M059J (cell line): ENCODE results near the gene AIMP1. TPM values are rescaled to one million over a fixed set of nuclear protein-coding genes. Genes with fewer than 3 reads are reported as not detected.
"Not testable (repeated sequence)": the region's sequence is repeated elsewhere in the genome, so short reads cannot be mapped to it uniquely, and the experiment has no call there.

ENCODE experiments used
- DNase-seq: peaks from one replicate; pipeline ENCODE4 v3.0.0-alpha.2; 2012; ENCODE audit warnings: low read depth
- total RNA-seq: library from RNA; depleted of rRNA; stranded (reverse); fragments of >200 nt; shearing (Covaris generic); gene quantifications from 2 replicates; pipeline ENCODE4 v1.2.3, GENCODE V29; 2014

The AIMP1 gene
- total RNA-seq, 1 experiment from 2014 or later, result 38.2 TPM

DNA sequence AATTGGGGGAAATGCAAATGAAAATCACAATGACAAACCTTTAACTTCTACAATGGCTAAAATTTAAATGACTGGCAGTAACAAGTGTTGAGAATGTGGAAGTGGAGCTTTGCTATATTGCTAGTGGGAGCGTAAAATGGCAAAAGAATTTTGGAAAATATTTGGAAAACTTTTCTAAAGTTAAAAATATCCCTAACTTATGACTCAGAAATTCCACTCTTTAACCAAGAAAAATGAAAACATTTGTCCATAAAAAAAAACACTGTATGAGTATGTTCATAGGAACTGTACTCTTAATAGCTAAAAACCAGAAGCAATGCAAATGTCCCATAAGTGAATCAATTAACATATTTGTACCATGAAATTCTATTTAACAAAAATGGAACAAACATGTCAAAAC, 4.0 kb upstream of the AIMP1 start:
- peak; percentile 34 for DNase-seq

DNA sequence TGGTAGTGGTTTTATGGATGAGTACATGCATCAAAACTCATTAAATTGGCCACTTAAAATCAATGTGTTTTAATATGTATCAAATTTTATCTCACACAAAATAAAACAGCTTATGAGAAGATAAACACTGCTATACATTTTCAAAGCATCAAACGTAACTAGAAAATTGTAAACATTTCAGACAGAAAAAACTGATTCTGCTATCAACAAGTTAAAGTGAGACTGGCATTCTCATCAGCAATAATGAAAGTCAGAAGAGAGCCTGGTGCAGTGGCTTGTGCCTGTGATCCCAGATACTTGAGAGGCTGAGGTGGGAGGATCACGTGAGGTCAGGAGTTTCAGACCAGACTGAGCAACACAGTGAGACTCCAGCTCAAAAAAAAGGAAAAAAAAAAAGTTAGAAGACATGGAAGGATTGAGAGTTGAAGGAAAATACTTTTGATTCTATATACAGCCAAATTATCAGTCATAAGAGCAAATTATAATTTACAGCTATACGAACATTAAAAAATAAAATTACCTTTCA, 3.3 kb upstream of the AIMP1 start:
- DNase-seq, result peak; percentile 26

DNA sequence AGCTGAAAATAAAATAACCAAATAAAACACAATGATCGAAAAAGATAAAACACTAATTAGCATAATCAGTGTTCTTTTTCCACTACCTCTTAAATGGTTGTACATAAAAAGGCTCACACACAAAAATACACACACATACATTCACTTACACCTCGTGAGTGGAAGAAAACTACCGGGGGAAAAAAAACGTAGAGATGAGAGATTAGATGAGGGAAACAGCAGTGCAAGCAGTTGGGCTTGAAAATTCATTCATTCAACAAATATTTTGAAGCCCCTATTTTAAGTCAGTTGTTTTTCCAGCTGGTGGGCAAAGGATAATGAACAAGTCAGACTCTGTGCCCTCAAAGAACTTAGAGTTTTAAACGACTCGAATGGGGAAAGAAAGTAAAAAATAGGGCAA, 1.4 kb upstream of the AIMP1 start:
- peak; percentile 1 for DNase-seq

DNA sequence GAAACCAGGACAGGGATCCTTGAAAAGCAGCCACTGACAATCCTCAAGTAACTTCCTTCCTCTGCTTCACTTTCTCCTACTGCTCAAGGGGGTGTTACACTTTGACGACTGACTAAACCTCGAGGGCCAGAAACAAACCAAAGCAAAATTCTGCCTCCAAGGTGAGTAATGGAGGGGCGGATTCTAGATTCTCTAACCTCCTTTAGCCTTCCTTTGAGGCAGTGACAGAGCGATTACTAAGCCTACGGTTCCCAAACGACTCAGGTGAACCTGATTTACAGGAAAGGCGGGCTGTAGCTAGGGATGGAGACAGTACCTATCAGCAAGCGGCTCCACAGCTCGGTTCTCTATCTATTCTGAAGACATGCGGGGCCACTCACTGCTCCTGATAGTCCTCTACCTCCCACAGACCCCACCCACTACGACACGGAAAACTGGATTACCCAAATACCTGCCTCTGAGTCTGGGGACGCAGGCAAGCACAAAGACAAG, 828 bp upstream of the AIMP1 start:
- DNase-seq, result peak; percentile 77

DNA sequence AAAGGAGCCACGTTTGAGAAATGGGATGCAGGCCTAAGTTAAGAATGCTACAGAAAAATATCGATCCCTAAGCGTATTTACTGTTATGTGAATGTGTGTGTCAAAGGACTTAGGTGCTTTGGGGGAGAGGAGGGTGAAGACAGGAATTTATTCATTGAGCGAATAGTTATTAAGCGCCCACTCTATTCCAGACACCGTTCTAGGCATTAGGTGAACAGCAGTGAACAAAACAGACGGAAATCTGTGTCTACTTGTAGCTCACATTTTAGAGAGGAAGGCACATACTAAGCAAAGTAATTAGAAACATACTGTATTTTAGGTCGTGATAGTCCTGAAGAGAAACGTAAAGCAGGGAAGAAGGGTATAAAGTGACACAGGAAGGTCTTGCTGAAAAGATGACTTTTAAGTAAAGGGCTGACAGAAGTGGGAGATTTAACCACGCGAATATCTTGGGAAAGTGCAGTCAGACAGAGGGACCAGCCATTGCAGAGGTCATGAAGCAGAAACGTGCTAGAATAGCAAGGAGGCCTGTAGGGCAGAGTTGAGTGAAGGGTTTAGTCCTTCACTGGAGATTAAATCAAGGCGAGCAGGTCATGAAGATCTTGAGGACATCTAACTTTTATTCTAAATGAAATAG, 541 bp downstream of the AIMP1 start:
- DNase-seq, result peak; percentile 3

DNA sequence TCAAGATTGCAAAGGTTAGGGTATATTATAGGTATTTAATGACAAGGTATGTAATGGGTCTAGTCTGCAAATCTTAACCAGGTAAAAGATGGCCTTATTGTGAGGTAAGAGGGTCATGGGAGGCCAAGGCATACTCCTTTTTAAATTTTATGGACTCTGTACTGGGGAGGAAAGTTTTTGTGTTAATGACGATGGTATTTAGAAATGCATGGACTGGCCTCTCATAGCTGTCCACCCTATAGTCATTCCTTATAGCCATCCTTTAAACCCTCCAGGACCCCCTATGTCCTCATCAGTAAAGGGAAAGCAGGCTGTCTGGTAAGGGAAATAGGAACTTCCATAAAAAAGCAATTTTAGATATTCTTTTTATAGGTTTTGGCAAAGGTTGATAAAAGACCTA, 1.5 kb downstream of the AIMP1 start:
- no peak for DNase-seq

DNA sequence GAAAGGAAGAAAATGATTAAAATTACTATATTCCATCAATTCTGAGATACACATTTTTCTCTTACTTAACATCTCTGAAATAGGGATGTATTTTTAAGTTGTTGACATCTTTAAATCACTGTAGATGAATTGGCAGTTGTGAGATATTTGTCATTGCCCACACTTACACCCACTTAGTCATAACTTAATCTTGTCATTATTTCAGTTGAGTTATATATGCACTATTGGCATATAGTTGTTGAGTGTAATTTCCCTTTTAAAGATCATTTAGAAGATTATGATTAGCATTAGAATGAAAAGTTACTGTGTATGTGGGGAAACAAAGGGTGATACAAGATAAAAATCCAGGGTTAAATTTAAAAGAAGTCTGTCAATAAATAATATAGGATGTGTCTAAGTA, 2.2 kb downstream of the AIMP1 start:
- DNase-seq, result no peak

DNA sequence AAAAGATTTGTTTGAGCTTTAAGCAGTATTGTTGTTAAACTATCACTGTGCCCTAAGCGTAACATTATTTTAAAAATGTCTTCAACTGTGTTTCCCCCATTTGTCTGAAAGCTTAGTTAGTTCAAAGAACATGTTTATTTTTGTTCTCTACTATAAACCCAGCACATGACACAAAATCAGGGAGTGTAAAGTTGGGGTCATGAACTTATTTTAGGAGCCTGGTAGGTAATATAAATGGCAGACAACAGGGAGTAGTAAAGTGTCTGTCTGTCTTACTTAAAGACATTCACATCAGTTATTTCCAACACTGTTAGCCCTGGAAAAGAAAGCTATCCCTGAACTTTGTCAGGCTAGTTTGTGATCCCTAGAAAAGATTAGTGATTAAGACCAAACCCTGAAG, 3.9 kb downstream of the AIMP1 start:
- no peak for DNase-seq

DNA sequence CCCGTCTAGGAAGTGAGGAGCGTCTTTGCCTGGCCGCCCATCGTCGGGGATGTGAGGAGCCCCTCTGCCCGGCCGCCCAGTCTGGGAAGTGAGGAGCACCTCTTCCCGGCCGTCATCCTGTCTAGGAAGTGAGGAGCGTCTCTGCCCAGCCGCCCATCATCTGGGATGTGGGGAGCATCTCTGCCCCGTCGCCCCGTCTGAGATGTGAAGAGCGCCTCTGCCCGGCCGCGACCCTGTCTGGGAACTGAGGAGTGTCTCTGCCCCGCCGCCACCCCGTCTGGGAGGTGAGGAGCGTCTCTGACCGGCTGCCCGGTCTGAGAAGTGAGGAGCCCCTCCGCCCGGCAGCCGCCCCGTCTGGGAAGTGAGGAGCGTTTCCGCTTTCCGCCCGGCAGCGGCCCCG, 4.8 kb downstream of the AIMP1 start:
- DNase-seq, result not testable (repeated sequence)

DNA sequence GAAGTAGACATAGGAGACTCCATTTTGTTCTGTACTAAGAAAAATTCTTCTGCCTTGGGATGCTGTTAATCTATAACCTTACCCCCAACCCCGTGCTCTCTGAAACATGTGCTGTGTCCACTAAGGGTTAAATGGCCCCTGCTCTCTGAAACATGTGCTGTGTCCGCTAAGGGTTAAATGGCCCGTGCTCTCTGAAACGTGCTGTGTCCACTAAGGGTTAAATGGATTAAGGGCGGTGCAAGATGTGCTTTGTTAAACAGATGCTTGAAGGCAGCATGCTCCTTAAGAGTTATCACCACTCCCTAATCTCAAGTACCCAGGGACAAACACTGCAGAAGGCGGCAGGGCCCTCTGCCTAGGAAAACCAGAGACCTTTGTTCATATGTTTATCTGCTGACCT, 5.5 kb downstream of the AIMP1 start:
- not testable (repeated sequence) for DNase-seq

DNA sequence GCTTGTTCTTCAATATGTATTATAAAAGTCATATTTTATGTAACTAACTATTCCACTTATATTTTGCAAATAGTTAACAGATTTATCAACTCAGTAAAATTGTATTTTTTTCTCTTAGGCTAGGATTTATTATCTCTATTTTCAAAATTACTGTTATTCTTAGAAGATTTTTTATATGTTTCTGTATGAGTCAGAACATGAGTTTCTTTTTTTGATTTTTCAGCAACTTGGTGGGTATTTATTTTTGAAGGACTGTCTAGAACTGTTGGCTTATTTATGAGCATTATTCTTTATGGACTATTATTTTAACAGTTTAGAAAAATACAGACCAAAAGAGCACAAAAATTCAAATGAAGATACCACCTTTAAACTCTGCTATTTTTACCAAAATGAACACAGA, 6.8 kb downstream of the AIMP1 start:
- DNase-seq, result no peak

DNA sequence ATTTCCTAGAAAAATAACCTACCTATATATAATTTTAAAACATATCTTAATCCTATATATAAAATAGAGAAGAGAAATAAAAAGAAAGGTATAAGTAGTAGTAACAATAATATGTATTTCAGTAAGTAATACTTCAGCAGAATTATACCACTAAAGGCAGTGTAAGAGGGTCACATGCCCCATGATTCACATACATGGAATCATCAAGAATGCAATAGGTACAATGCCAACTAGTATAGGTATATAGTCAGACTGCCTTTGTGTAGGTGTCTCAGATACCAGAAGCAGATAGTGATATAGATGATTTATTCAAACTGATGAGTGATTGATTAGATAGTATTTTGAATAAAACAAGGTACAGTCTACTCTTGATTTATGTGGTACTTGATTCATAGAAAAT, 9.4 kb downstream of the AIMP1 start:
- no peak for DNase-seq

DNA sequence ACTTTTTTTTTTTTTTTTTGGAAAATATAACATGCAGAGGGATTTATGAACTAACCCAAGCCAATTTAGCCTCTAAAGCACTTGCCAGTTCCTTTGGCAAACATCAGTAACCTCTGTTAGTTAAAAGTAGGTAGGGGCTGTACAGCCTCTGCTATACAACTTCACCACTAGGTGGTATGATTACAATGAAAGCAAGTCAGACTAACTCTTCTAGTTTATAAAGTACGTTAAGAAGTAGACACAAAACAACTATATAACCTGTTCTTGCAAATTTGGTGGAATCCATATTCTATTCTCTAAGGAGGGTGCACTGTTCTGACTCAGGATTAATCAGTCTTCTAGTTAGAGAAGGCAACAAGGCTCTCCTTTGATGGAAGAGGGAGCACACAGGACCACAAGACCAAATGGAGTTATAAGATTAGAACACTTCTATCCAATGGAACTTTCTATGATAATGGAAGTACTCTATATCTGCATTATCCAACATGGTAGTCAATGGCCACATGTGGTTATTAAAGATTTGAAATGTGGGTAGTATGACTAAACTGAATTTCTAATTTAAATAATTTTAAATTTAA, 12.8 kb downstream of the AIMP1 start:
- peak; percentile 45 for DNase-seq

DNA sequence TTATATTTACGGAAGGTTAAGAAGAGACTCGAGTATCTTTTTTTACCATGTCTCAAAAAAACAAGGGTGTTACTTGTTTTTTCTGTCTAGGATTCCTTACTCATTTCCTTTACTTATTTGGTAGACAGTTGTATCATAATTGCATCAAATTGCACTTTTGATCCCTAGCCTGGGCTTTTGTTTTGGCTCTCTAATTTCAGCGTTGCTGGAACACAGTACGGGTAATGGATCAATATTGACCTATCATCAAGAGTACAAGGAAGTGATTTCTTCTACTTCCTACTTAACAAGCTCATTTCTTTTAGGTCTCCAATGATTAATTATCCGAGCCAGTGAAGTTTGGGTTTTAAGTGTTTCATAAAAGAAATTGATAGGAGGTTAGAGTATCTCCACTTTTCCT, 16.8 kb downstream of the AIMP1 start:
- no peak for DNase-seq

DNA sequence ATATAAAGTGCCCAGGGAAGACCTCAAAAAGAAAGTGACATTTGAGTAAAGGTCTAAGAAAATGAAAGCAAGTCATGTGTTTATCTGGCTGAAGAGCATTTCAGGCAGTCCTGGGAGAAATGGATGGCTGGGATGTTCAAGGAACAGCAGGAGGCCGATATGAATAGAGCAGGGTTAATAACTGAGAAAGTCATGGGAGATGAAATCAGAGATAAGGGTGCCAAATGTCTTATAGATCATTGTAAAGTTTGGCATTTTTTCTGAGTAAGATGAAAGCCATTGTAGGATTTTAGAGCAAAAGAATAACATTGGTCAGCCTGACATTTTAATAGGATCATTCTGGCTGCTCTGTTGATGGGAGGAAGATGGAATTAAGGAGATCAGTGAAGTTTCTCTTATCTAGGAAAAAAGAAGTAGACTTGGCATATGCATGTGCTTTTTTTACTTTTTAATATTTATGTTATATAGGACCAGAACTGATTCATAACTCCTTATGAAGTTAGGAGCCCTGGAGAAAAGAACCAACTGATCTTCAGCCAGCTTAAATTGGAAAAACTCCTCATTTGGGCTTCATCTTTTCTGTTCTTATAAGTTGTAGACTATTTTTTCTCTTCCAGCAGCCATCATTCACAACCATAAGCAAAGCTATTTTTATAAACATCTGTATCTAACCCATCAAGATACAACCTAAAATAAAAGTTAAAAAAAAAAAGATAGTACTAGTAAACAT, 18.6 kb downstream of the AIMP1 start:
- DNase-seq, result peak; percentile 1

DNA sequence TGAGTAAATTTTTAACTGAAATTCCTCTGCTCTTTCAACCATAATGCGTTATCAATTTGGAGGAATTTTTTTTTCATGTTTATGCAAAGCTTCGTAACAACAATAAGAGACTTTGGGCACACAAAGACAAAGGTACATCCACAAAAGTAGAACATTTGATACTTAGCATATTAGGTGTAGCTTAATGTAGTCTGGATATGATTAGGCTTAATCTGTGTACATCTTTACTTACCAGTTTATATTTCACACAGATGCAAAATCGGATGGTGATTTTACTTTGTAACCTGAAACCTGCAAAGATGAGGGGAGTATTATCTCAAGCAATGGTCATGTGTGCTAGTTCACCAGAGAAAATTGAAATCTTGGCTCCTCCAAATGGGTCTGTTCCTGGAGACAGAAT, 20.3 kb downstream of the AIMP1 start:
- DNase-seq, result no peak

DNA sequence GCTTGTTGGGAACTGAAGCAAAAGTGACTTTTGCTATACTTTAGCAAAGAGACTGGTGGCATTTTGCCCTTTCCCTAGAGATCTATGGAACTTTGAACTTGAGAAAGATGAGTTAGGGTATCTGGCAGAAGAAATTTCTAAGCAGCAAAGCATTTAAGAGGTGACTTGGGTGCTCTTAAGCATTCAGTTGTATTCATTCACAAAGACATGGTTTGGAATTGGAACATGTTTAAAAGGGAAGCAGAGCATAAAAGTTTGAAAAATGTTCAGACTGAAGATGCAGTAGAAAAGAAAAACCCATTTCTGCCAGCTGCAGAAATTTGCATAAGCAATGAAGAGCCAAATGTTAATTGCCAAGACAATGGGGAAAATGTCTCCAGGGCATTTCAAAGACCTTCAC, 21.6 kb downstream of the AIMP1 start:
- DNase-seq, result no peak

DNA sequence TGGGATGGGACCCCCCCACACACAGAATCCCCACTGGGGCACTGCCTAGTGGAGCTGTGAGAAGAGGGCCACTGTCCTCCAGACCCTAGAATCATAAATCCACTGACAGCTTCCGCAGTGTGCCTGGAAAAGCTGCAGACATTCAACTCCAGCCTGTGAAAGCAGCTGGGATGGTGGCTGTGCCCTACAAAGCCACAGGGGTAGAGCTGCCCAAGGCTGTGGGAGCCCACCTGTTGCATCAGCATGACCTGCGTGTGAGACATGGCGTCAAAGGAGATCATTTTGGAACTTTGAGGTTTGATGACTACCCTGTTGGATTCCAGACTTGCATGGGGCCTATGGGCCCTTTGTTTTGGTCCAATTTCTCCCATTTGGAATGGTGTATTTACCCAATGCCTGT, 22.3 kb downstream of the AIMP1 start:
- DNase-seq, result no peak

DNA sequence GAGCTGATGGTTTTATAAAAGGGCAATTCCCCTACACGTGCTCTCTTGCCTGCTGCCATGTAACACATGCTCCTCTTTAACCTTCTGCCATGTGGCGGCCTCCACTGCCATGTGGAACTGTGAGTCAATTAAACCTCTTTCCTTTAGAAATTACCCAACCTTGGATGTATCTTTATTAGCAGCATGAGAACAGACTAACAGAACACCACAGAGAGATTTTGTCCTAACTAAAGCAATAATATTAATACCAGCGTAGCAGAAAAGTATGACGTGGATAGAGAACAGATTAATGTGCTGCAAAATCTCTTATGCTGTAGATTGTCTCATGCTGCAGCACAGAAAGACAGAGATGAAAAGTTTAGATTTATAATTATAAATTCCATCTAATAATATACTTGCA, 23.1 kb downstream of the AIMP1 start:
- no peak for DNase-seq

DNA sequence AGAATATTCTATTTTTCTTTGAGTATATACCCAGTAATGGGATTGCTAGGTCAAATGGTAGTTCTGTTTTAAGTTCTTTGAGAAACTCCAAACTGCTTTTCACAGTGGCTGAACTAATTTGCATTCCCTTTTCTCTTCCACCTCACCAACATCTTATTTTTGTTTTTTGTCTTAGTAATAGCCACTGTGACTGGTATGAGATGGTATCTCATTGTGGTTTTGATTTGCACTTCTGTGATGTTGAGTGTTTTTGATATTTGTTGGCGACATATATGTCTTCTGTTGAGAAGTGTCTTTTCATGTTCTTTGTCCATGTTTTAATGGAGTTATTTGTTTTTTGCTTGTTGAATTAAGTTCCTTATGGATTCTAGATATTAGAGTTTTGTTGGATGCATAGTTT, 24.4 kb downstream of the AIMP1 start:
- DNase-seq, result peak; percentile 53

DNA sequence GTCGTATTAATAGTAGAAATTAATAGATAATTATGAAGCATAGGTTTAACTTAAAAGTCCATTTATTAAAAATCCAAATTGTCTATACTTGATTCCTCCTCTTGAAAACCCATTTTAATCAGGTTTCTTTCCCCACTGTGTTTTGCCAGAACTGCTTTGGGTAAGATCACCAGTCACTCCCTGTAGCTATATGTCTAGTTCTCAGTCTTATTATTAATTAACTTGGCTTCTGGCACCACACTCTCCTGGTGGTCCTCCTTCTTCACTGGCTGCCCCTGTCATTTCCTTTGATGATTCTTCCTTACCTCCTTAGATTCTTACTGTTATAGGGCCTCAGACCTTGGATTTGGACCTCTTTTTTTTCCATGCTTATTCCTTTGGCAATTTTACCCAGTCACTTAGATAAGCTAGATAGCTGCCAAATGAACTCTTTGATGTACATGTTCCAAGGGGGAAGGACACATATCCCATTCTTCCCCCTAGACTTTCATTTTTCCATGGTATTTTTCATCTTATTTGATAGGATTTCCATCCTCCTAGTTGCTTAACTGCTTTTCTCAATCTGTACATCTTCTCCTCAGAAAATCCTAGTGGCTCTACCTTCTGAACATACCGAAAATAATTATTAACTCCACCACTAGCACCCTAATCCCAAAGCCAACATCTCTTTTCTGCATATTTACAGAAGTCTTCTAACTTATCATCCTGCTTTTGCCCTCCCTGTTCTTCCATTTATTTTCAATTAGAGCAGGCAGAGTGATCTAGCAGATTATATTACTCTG, 27.7 kb downstream of the AIMP1 start:
- DNase-seq, result no peak

DNA sequence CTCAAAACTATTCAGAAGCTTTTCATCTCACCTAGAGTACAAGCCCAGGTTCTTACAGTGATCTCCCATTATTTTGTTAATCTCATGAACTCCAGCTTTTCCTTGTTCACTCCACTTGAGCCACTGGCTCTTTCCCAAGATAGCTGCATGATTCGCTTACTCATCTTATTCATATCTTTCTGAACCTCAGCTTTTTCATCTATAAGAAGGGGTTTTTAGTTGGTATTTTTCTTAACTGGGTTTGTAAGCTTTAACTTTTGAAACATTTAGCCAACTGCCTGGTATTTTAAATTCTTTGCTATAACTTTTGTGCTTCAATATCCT, 28.3 kb downstream of the AIMP1 start:
- peak; percentile 49 for DNase-seq
